ENCODE measurements around the gene PPP4R3A.

GRCh38 chr14:91510171-91511042 lies at the start of gene PPP4R3A:
- TF ChIP-seq YY1 (IDR thresholded peaks at IDR 0.05; ENCODE audit: insufficient read depth, insufficient read length) (peak; percentile 73), SUZ12 (IDR thresholded peaks at IDR 0.05; ENCODE audit: extremely low read depth, insufficient read depth, insufficient read length) (no peak)

Data from NT2/D1 (cell line).